ENCODE measurements around the gene MED10. TPM values are rescaled to one million over a fixed set of nuclear protein-coding genes. Genes with fewer than 3 reads are reported as not detected.

Gene MED10
- polyA plus RNA-seq, 4 donors = 37.6 to 43.8 (median 40.8) TPM

- Histone ChIP-seq H3K4me3 (ENCODE audit: low read depth in 1 of 3, low read length in 3 of 3) (no peak overlapping the region), H3K4me1 (ENCODE audit: control insufficient read depth in 3 of 3, insufficient read depth in 2 of 3, low read depth in 1 of 3, low read length in 2 of 3) (no peaks in the 10 kb centered on the region), H3K27me3 (ENCODE audit: control insufficient read depth in 3 of 3, insufficient read depth in 3 of 3, low read length in 3 of 3) (peaks cover 0 to 6% (median 0%) of the 10 kb centered on the region in 3 donors), H3K27ac (ENCODE audit: low read depth in 1 of 3, low read length in 2 of 3) (no peak overlapping the region), H3K9me3 (ENCODE audit: control insufficient read depth in 2 of 2, insufficient read depth in 1 of 2, low read depth in 1 of 2, low read length in 1 of 2) (no peaks in the 10 kb centered on the region), H3K36me3 (ENCODE audit: control insufficient read depth in 3 of 3, insufficient read depth in 2 of 3, low read depth in 1 of 3, low read length in 3 of 3) (no peaks in the 10 kb centered on the region)
- no peak for DNase-seq
- FAIRE-seq = no peak
- WGBS, 3 donors = 81 to 84% (median 82%) methylated on average over 7 of the region's 7 CpGs
Observed at GRCh38 chr5:6389946-6390530, 11.7 kb upstream of the MED10 start.

- DNase-seq (no peak), FAIRE-seq (no peak)
- WGBS, 3 donors = 63 to 69% (median 66%) methylated on average over 5 of the region's 5 CpGs
- Histone ChIP-seq H3K27me3 (ENCODE audit: control insufficient read depth in 3 of 3, insufficient read depth in 3 of 3, low read length in 3 of 3) (peaks cover 0 to 3% (median 3%) of the 10 kb centered on the region in 3 donors), H3K4me1 (ENCODE audit: control insufficient read depth in 3 of 3, insufficient read depth in 2 of 3, low read depth in 1 of 3, low read length in 2 of 3) (no peaks in the 10 kb centered on the region), H3K36me3 (ENCODE audit: control insufficient read depth in 3 of 3, insufficient read depth in 2 of 3, low read depth in 1 of 3, low read length in 3 of 3) (no peaks in the 10 kb centered on the region), H3K4me3 (ENCODE audit: low read depth in 1 of 3, low read length in 3 of 3) (no peak overlapping the region), H3K9me3 (ENCODE audit: control insufficient read depth in 2 of 2, insufficient read depth in 1 of 2, low read depth in 1 of 2, low read length in 1 of 2) (no peaks in the 10 kb centered on the region), H3K27ac (ENCODE audit: low read depth in 1 of 3, low read length in 2 of 3) (no peak overlapping the region)
Observed at GRCh38 chr5:6389397-6389796, 11.1 kb upstream of the MED10 start.

- Histone ChIP-seq H3K36me3 (ENCODE audit: control insufficient read depth in 3 of 3, insufficient read depth in 2 of 3, low read depth in 1 of 3, low read length in 3 of 3) (no peaks in the 10 kb centered on the region), H3K4me1 (ENCODE audit: control insufficient read depth in 3 of 3, insufficient read depth in 2 of 3, low read depth in 1 of 3, low read length in 2 of 3) (no peaks in the 10 kb centered on the region), H3K4me3 (ENCODE audit: low read depth in 1 of 3, low read length in 3 of 3) (no peak overlapping the region), H3K27ac (ENCODE audit: low read depth in 1 of 3, low read length in 2 of 3) (no peak overlapping the region), H3K9me3 (ENCODE audit: control insufficient read depth in 2 of 2, insufficient read depth in 1 of 2, low read depth in 1 of 2, low read length in 1 of 2) (no peaks in the 10 kb centered on the region), H3K27me3 (ENCODE audit: control insufficient read depth in 3 of 3, insufficient read depth in 3 of 3, low read length in 3 of 3) (peaks cover 0 to 3% (median 3%) of the 10 kb centered on the region in 3 donors)
- no peak for DNase-seq
- FAIRE-seq = no peak
Observed at GRCh38 chr5:6387970-6388369, 9.6 kb upstream of the MED10 start.

GRCh38 chr5:6386271-6386670, 7.9 kb upstream of the MED10 start:
- FAIRE-seq (no peak), DNase-seq (no peak)
- Histone ChIP-seq H3K27ac (ENCODE audit: low read depth in 1 of 3, low read length in 2 of 3) (no peak overlapping the region), H3K4me3 (ENCODE audit: low read depth in 1 of 3, low read length in 3 of 3) (no peak overlapping the region), H3K36me3 (ENCODE audit: control insufficient read depth in 3 of 3, insufficient read depth in 2 of 3, low read depth in 1 of 3, low read length in 3 of 3) (no peaks in the 10 kb centered on the region), H3K9me3 (ENCODE audit: control insufficient read depth in 2 of 2, insufficient read depth in 1 of 2, low read depth in 1 of 2, low read length in 1 of 2) (no peaks in the 10 kb centered on the region), H3K27me3 (ENCODE audit: control insufficient read depth in 3 of 3, insufficient read depth in 3 of 3, low read length in 3 of 3) (peaks cover 0 to 3% (median 0%) of the 10 kb centered on the region in 3 donors), H3K4me1 (ENCODE audit: control insufficient read depth in 3 of 3, insufficient read depth in 2 of 3, low read depth in 1 of 3, low read length in 2 of 3) (no peaks in the 10 kb centered on the region)
- WGBS, 3 donors = 88 to 90% (median 89%) methylated on average over 1 of the region's 1 CpG

GRCh38 chr5:6384856-6385255, 6.5 kb upstream of the MED10 start:
- H3K9me3 ChIP-seq (ENCODE audit: control insufficient read depth in 2 of 2, insufficient read depth in 1 of 2, low read depth in 1 of 2, low read length in 1 of 2) = no peaks in the 10 kb centered on the region
- WGBS, 3 donors = 91 to 95% (median 92%) methylated on average over 9 of the region's 9 CpGs
- no peak overlapping the region for H3K27ac ChIP-seq (ENCODE audit: low read depth in 1 of 3, low read length in 2 of 3)
- H3K4me1 ChIP-seq (ENCODE audit: control insufficient read depth in 3 of 3, insufficient read depth in 2 of 3, low read depth in 1 of 3, low read length in 2 of 3) = no peaks in the 10 kb centered on the region
- H3K4me3 ChIP-seq (ENCODE audit: low read depth in 1 of 3, low read length in 3 of 3) = no peak overlapping the region
- FAIRE-seq = no peak
- no peak for DNase-seq
- H3K36me3 ChIP-seq (ENCODE audit: control insufficient read depth in 3 of 3, insufficient read depth in 2 of 3, low read depth in 1 of 3, low read length in 3 of 3) = no peaks in the 10 kb centered on the region
- peaks cover 0 to 3% (median 0%) of the 10 kb centered on the region in 3 donors for H3K27me3 ChIP-seq (ENCODE audit: control insufficient read depth in 3 of 3, insufficient read depth in 3 of 3, low read length in 3 of 3)

- Histone ChIP-seq H3K27me3 (ENCODE audit: control insufficient read depth in 3 of 3, insufficient read depth in 3 of 3, low read length in 3 of 3) (peaks cover 0 to 3% (median 0%) of the 10 kb centered on the region in 3 donors), H3K36me3 (ENCODE audit: control insufficient read depth in 3 of 3, insufficient read depth in 2 of 3, low read depth in 1 of 3, low read length in 3 of 3) (no peaks in the 10 kb centered on the region), H3K4me3 (ENCODE audit: low read depth in 1 of 3, low read length in 3 of 3) (no peak overlapping the region), H3K4me1 (ENCODE audit: control insufficient read depth in 3 of 3, insufficient read depth in 2 of 3, low read depth in 1 of 3, low read length in 2 of 3) (no peaks in the 10 kb centered on the region), H3K9me3 (ENCODE audit: control insufficient read depth in 2 of 2, insufficient read depth in 1 of 2, low read depth in 1 of 2, low read length in 1 of 2) (no peaks in the 10 kb centered on the region), H3K27ac (ENCODE audit: low read depth in 1 of 3, low read length in 2 of 3) (no peak overlapping the region)
- FAIRE-seq (no peak), DNase-seq (no peak)
- 30 to 54% (median 35%) methylated on average over 6 of the region's 6 CpGs for WGBS, 3 donors
Observed at GRCh38 chr5:6383376-6383775, 5.0 kb upstream of the MED10 start.

GRCh38 chr5:6379246-6379645, 899 bp upstream of the MED10 start:
- 92 to 98% (median 95%) methylated on average over 4 of the region's 4 CpGs for WGBS, 3 donors
- Histone ChIP-seq H3K36me3 (ENCODE audit: control insufficient read depth in 3 of 3, insufficient read depth in 2 of 3, low read depth in 1 of 3, low read length in 3 of 3) (peaks cover 3 to 13% (median 6%) of the 10 kb centered on the region in 3 donors), H3K27me3 (ENCODE audit: control insufficient read depth in 3 of 3, insufficient read depth in 3 of 3, low read length in 3 of 3) (no peaks in the 10 kb centered on the region), H3K27ac (ENCODE audit: low read depth in 1 of 3, low read length in 2 of 3) (no peak overlapping the region), H3K4me1 (ENCODE audit: control insufficient read depth in 3 of 3, insufficient read depth in 2 of 3, low read depth in 1 of 3, low read length in 2 of 3) (peaks cover 4 to 5% (median 4%) of the 10 kb centered on the region in 3 donors), H3K4me3 (ENCODE audit: low read depth in 1 of 3, low read length in 3 of 3) (no peak overlapping the region), H3K9me3 (ENCODE audit: control insufficient read depth in 2 of 2, insufficient read depth in 1 of 2, low read depth in 1 of 2, low read length in 1 of 2) (no peaks in the 10 kb centered on the region)
- FAIRE-seq (no peak), DNase-seq (no peak)

GRCh38 chr5:6378766-6379103, 388 bp upstream of the MED10 start:
- 10 to 20% (median 18%) methylated on average over 8 of the region's 8 CpGs for WGBS, 3 donors
- FAIRE-seq (no peak), DNase-seq (no peak)
- no peaks in the 10 kb centered on the region for H3K9me3 ChIP-seq (ENCODE audit: control insufficient read depth in 2 of 2, insufficient read depth in 1 of 2, low read depth in 1 of 2, low read length in 1 of 2)
- peaks cover 4 to 5% (median 4%) of the 10 kb centered on the region in 3 donors for H3K4me1 ChIP-seq (ENCODE audit: control insufficient read depth in 3 of 3, insufficient read depth in 2 of 3, low read depth in 1 of 3, low read length in 2 of 3)
- peaks cover 4 to 13% (median 8%) of the 10 kb centered on the region in 3 donors for H3K36me3 ChIP-seq (ENCODE audit: control insufficient read depth in 3 of 3, insufficient read depth in 2 of 3, low read depth in 1 of 3, low read length in 3 of 3)
- H3K27ac ChIP-seq (ENCODE audit: low read depth in 1 of 3, low read length in 2 of 3) = peak overlapping the region in 1 of 3 donors; percentile 6
- peak overlapping the region in 2 of 3 donors; percentile 83 to 94 for H3K4me3 ChIP-seq (ENCODE audit: low read depth in 1 of 3, low read length in 3 of 3)
- no peaks in the 10 kb centered on the region for H3K27me3 ChIP-seq (ENCODE audit: control insufficient read depth in 3 of 3, insufficient read depth in 3 of 3, low read length in 3 of 3)

- peak overlapping the region; percentile 57 to 96 (median 92) for H3K27ac ChIP-seq (ENCODE audit: low read depth in 1 of 3, low read length in 2 of 3)
- H3K4me3 ChIP-seq (ENCODE audit: low read depth in 1 of 3, low read length in 3 of 3) = peak overlapping the region; percentile 83 to 98 (median 94)
- peaks cover 4 to 24% (median 11%) of the 10 kb centered on the region in 3 donors for H3K36me3 ChIP-seq (ENCODE audit: control insufficient read depth in 3 of 3, insufficient read depth in 2 of 3, low read depth in 1 of 3, low read length in 3 of 3)
- FAIRE-seq = no peak
- peaks cover 4 to 5% (median 4%) of the 10 kb centered on the region in 3 donors for H3K4me1 ChIP-seq (ENCODE audit: control insufficient read depth in 3 of 3, insufficient read depth in 2 of 3, low read depth in 1 of 3, low read length in 2 of 3)
- 23 to 32% (median 24%) methylated on average over 6 of the region's 6 CpGs for WGBS, 3 donors
- no peaks in the 10 kb centered on the region for H3K9me3 ChIP-seq (ENCODE audit: control insufficient read depth in 2 of 2, insufficient read depth in 1 of 2, low read depth in 1 of 2, low read length in 1 of 2)
- no peak for DNase-seq
- H3K27me3 ChIP-seq (ENCODE audit: control insufficient read depth in 3 of 3, insufficient read depth in 3 of 3, low read length in 3 of 3) = no peaks in the 10 kb centered on the region
Observed at GRCh38 chr5:6377582-6377904, 804 bp downstream of the MED10 start.

Measured in small intestine (tissue), 7 donors.